H9 (cell line): ENCODE results near the gene SLC46A1. TPM values are rescaled to one million over a fixed set of nuclear protein-coding genes. Genes with fewer than 3 reads are reported as not detected.

Experiments
- DNase-seq: peaks from one replicate; pipeline ENCODE4 v3.0.0-alpha.2; 2017
- H2AFZ ChIP-seq: one replicate; pipeline ENCODE4 v1.6.1; 2013; ENCODE audit warnings: mild to moderate bottlenecking, low read length, control low read depth, moderate library complexity
- H2AK5ac ChIP-seq: 2 replicates; pipeline ENCODE4 v1.6.1; 2013; ENCODE audit warnings: low read length, control low read depth, mixed read lengths; ENCODE audit not compliant: insufficient read length
- H2BK120ac ChIP-seq: one replicate; pipeline ENCODE4 v1.6.1; 2013; ENCODE audit warnings: low read depth, mild to moderate bottlenecking, low read length, control low read depth, inconsistent platforms; ENCODE audit not compliant: poor library complexity, severe bottlenecking
- H2BK12ac ChIP-seq: 2 replicates; pipeline ENCODE4 v1.6.1; 2013; ENCODE audit warnings: low read length, control low read depth, mixed read lengths, low read depth; ENCODE audit not compliant: insufficient read length
- H2BK15ac ChIP-seq: 2 replicates; pipeline ENCODE4 v1.6.1; 2013; ENCODE audit warnings: low read depth, low read length, control low read depth
- H2BK20ac ChIP-seq: one replicate; pipeline ENCODE4 v1.6.1; 2013; ENCODE audit warnings: low read depth, mild to moderate bottlenecking, low read length, control low read depth, inconsistent platforms; ENCODE audit not compliant: poor library complexity, severe bottlenecking
- H2BK5ac ChIP-seq: 2 replicates; pipeline ENCODE4 v1.6.1; 2013; ENCODE audit warnings: low read length, control low read depth, mixed read lengths; ENCODE audit not compliant: insufficient read length
- H3K14ac ChIP-seq: 2 replicates; pipeline ENCODE4 v1.6.1; 2013; ENCODE audit warnings: low read length, control low read depth; ENCODE audit not compliant: insufficient read depth
- H3K18ac ChIP-seq: 2 replicates; pipeline ENCODE4 v1.6.1; 2013; ENCODE audit warnings: low read depth, mild to moderate bottlenecking, mixed read lengths, low read length, control low read depth; ENCODE audit not compliant: insufficient read length
- H3K23ac ChIP-seq: 2 replicates; pipeline ENCODE4 v1.6.1; 2013; ENCODE audit warnings: low read length, control low read depth, mixed read lengths, low read depth; ENCODE audit not compliant: insufficient read length
- H3K23me2 ChIP-seq: 2 replicates; pipeline ENCODE4 v1.6.1; 2013; ENCODE audit warnings: low read depth, mild to moderate bottlenecking, mixed read lengths, low read length, control low read depth; ENCODE audit not compliant: insufficient read length, poor library complexity, severe bottlenecking
- H3K27ac ChIP-seq: 2 replicates; pipeline ENCODE4 v1.5.1; 2013; ENCODE audit warnings: low read length, control low read depth, mixed read lengths, low read depth; ENCODE audit not compliant: insufficient read length
- H3K27me3 ChIP-seq: 2 replicates; pipeline ENCODE4 v1.6.1; 2013; ENCODE audit warnings: low read length, control low read depth, inconsistent platforms; ENCODE audit not compliant: insufficient read depth
- H3K4ac ChIP-seq: 2 replicates; pipeline ENCODE4 v1.6.1; 2013; ENCODE audit warnings: low read depth, mild to moderate bottlenecking, control low read depth, inconsistent platforms, low read length, moderate library complexity
- H3K4me1 ChIP-seq: 2 replicates; pipeline ENCODE4 v1.6.1; 2013; ENCODE audit warnings: low read length, control low read depth, inconsistent platforms; ENCODE audit not compliant: insufficient read depth
- H3K4me2 ChIP-seq: 2 replicates; pipeline ENCODE4 v1.6.1; 2013; ENCODE audit warnings: low read length, control low read depth, mixed read lengths; ENCODE audit not compliant: insufficient read length, insufficient read depth
- H3K56ac ChIP-seq: 2 replicates; pipeline ENCODE4 v1.6.1; 2013; ENCODE audit warnings: low read depth, mild to moderate bottlenecking, mixed read lengths, low read length, control low read depth; ENCODE audit not compliant: insufficient read length
- H3K79me1 ChIP-seq: 2 replicates; pipeline ENCODE4 v1.6.1; 2013; ENCODE audit warnings: low read depth, mild to moderate bottlenecking, moderate library complexity, low read length, control low read depth, inconsistent platforms; ENCODE audit not compliant: insufficient read depth, poor library complexity, severe bottlenecking
- H3K79me2 ChIP-seq: 2 replicates; pipeline ENCODE4 v1.6.1; 2013; ENCODE audit warnings: low read length, control low read depth, inconsistent platforms; ENCODE audit not compliant: insufficient read depth
- H3K9ac ChIP-seq: 2 replicates; pipeline ENCODE4 v1.6.1; 2013; ENCODE audit warnings: low read length, control low read depth, mixed read lengths; ENCODE audit not compliant: insufficient read length; ENCODE audit errors: extremely low read depth
- H3K9me3 ChIP-seq: one replicate; pipeline ENCODE4 v1.6.1; 2013; ENCODE audit warnings: low read depth, low read length, inconsistent platforms; ENCODE audit not compliant: control insufficient read depth
- H3T11ph ChIP-seq: one replicate; pipeline ENCODE4 v1.6.1; 2013; ENCODE audit warnings: mild to moderate bottlenecking, low read length, control low read depth, inconsistent platforms
- H4K20me1 ChIP-seq: one replicate; pipeline ENCODE4 v1.6.1; 2013; ENCODE audit not compliant: control insufficient read depth, insufficient read length, insufficient read depth
- H4K5ac ChIP-seq: 2 replicates; pipeline ENCODE4 v1.6.1; 2013; ENCODE audit warnings: low read depth, mild to moderate bottlenecking, mixed read lengths, low read length, control low read depth; ENCODE audit not compliant: insufficient read length
- H4K8ac ChIP-seq: replicated peaks from 2 replicates; pipeline ENCODE4 v1.6.1; 2013; ENCODE audit warnings: low read length, control low read depth, mixed read lengths, low read depth; ENCODE audit not compliant: insufficient read length
- H4K91ac ChIP-seq: 2 replicates; pipeline ENCODE4 v1.6.1; 2013; ENCODE audit warnings: low read depth, mild to moderate bottlenecking, moderate library complexity, mixed read lengths, low read length, control low read depth; ENCODE audit not compliant: insufficient read length
- H3K27ac Mint-ChIP-seq, 3 experiments: 2 replicates in 2 of 3; 3 replicates in 1 of 3; pipeline ENCODE4 v1.8.0; 2020 to 2021; ENCODE audit warnings: mixed read lengths in 3 of 3, mild to moderate bottlenecking in 1 of 3, moderate library complexity in 1 of 3
- H3K27me3 Mint-ChIP-seq: 2 replicates; pipeline ENCODE4 v1.8.0; 2021; ENCODE audit warnings: low read depth, mild to moderate bottlenecking, moderate library complexity, mixed read lengths
- H3K36me3 Mint-ChIP-seq, 3 experiments: 2 replicates in 2 of 3; 3 replicates in 1 of 3; pipeline ENCODE4 v1.8.0; 2020 to 2021; ENCODE audit warnings: low read depth in 3 of 3, mixed read lengths in 3 of 3; ENCODE audit not compliant: insufficient read depth in 1 of 3
- H3K4me1 Mint-ChIP-seq, 2 experiments: 2 replicates each; pipeline ENCODE4 v1.8.0; 2020; ENCODE audit warnings: mixed read lengths in 2 of 2
- H3K4me3 Mint-ChIP-seq, 2 experiments: 2 replicates in 1 of 2; 3 replicates in 1 of 2; pipeline ENCODE4 v1.8.0; 2020 to 2021; ENCODE audit warnings: mild to moderate bottlenecking in 2 of 2, mixed read lengths in 2 of 2, moderate library complexity in 1 of 2
- H3K9me3 Mint-ChIP-seq, 2 experiments: 2 replicates in 1 of 2; 3 replicates in 1 of 2; pipeline ENCODE4 v1.8.0; 2020; ENCODE audit warnings: mild to moderate bottlenecking in 2 of 2, mixed read lengths in 2 of 2, moderate library complexity in 1 of 2
- whole genome bisulfite sequencing: extraction: QIAGEN DNeasy Blood & Tissue Kit; methylation state at CpG from one replicate; pipeline ENCODE4 v1.1.7; 2013; ENCODE audit warnings: missing lambda C conversion rate, low lambda C conversion rate, mixed read lengths; ENCODE audit not compliant: insufficient read length; ENCODE audit errors: extremely low coverage; 5-methylcytosine and 5-hydroxymethylcytosine counted together
- total RNA-seq: library from RNA; stranded (reverse); gene quantifications from 2 replicates; pipeline ENCODE4 v1.2.1, GENCODE V29; 2021
- TF ChIP-seq, protein P1 (sequence below): fragments of 200-600 bp; sonication (generic); conservative IDR thresholded peaks from 3 replicates; pipeline ENCODE4 v1.8.0; 2021; ENCODE audit warnings: antibody characterized with exemption, mild to moderate bottlenecking

The SLC46A1 gene
- total RNA-seq, 1 experiment from 2014 or later: 8.7 TPM

DNA sequence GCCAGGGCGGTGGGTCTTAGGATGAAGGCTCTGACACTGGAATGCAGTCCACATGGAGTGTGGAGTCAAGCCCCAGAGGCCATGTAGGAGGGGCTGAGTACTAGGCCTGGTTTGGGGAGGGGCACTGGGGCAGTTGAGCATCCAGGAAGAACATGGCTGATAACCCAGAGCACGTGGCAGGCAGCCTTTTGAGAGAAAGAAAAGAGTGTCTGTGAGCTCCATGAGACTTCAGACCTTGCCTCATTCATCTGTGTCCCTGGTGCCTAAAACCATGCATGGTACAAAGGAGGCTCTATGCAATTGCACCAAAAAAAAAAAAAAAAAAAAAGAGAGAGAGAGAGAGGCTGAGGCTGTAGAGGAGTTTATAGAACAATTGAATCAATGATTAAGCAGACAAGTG lies 14.6 kb downstream of the SLC46A1 start:
- Histone ChIP-seq H3K9me3 (no peaks in the 10 kb centered on the region), H2BK15ac (no peak overlapping the region), H3K4me1 (no peaks in the 10 kb centered on the region), H3K18ac (no peak overlapping the region), H3K79me1 (no peaks in the 10 kb centered on the region), H3K9ac (no peak overlapping the region), H3K4me2 (no peak overlapping the region), H2BK120ac (no peak overlapping the region), H3K79me2 (no peaks in the 10 kb centered on the region), H3K27me3 (no peaks in the 10 kb centered on the region), H2BK5ac (no peak overlapping the region), H2AK5ac (no peak overlapping the region), H4K8ac (no peak overlapping the region), H2BK20ac (no peak overlapping the region), H3T11ph (no peak overlapping the region), H3K23me2 (no peaks in the 10 kb centered on the region), H3K14ac (no peak overlapping the region), H4K5ac (no peak overlapping the region), H3K4ac (no peak overlapping the region), H2AFZ (no peak overlapping the region), H3K23ac (no peak overlapping the region), H4K20me1 (no peaks in the 10 kb centered on the region), H3K56ac (no peak overlapping the region), H3K27ac (no peak overlapping the region), H2BK12ac (no peak overlapping the region), H4K91ac (no peak overlapping the region)
- Mint-ChIP-seq H3K27ac (no peak overlapping the region; a peak in 1 of 7 replicates), H3K4me1 (peaks cover 0 to 9% of the 10 kb centered on the region in 2 experiments; a peak in 1 of 4 replicates), H3K36me3 (peaks cover 0 to 3% (median 0%) of the 10 kb centered on the region in 3 experiments; a peak in 2 of 7 replicates), H3K4me3 (no peak overlapping the region), H3K9me3 (no peaks in the 10 kb centered on the region), H3K27me3 (peaks cover 21% of the 10 kb centered on the region)
- WGBS: no CpG with 5 or more reads among the region's 2 CpGs
- no peak for DNase-seq
- TF ChIP-seq, protein P1, sequence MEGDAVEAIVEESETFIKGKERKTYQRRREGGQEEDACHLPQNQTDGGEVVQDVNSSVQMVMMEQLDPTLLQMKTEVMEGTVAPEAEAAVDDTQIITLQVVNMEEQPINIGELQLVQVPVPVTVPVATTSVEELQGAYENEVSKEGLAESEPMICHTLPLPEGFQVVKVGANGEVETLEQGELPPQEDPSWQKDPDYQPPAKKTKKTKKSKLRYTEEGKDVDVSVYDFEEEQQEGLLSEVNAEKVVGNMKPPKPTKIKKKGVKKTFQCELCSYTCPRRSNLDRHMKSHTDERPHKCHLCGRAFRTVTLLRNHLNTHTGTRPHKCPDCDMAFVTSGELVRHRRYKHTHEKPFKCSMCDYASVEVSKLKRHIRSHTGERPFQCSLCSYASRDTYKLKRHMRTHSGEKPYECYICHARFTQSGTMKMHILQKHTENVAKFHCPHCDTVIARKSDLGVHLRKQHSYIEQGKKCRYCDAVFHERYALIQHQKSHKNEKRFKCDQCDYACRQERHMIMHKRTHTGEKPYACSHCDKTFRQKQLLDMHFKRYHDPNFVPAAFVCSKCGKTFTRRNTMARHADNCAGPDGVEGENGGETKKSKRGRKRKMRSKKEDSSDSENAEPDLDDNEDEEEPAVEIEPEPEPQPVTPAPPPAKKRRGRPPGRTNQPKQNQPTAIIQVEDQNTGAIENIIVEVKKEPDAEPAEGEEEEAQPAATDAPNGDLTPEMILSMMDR: no peak
